Activated CD4-positive, CD25-positive, alpha-beta regulatory T cell treated with anti-CD3 and anti-CD28 coated beads, Interleukin-2, amount 50 U/mL, for 24 hours (primary cell): ENCODE measurements around the gene SLC6A9.

Experiments used
- ATAC-seq, 2 donors: fragments of 150-1000 bp; cut with Tn5 transposase; one replicate each; pipeline ENCODE4 v1.10.0; 2021; ENCODE audit warnings: mild to moderate bottlenecking in 1 of 2, moderate library complexity in 1 of 2

The SLC6A9 gene

DNA sequence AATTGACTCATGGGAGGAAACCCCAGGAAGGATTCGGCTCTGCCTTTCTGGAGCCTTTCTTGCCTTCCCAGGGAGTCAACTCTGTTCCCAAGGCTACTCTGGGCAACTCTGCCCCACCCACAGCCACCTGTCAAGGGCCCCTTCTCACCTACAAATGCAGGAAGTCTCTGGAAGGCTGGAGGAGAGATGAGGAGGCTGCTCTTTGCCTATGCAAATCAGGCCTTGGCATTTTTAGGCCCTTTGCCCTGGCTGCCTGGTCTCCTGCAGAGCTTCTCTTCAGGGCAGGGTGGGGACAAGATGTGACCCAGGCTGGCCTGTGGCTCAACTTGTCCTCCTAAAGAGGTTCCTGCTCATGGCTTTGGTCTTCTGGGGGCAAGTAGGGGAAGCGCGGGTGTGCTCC is 5.4 kb downstream of the SLC6A9 start:
- ATAC-seq = no peak

DNA sequence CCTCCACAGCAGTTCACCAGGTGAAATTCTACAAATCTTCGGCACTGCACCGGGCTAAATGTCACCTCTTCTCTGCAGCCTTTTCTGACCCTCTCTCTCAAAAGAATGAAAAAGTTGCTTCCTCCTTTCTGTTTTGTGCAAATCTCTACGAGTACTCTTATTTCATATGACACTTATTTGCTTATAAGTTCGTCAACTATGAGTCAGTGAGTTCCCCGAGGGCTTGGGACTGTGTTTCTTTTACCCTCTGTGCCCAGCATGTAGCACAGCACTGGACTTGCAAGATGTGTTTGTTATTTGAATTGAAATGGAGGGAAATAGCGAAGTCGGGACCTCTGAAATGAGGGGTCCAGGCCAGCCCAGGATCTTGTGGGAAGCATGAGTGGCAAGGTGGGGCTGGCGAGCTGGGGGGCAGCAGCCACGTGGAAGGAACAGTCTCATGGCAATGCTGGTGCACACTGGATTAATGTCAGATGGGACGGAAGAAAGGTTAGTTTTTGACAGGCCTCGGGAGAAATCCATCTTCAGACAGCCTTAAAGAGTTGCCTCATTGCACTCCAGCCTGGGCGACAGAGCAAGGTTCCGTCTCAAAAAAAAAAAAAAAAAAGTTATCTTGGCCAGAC is 6.2 kb downstream of the SLC6A9 start:
- ATAC-seq = no peak

DNA sequence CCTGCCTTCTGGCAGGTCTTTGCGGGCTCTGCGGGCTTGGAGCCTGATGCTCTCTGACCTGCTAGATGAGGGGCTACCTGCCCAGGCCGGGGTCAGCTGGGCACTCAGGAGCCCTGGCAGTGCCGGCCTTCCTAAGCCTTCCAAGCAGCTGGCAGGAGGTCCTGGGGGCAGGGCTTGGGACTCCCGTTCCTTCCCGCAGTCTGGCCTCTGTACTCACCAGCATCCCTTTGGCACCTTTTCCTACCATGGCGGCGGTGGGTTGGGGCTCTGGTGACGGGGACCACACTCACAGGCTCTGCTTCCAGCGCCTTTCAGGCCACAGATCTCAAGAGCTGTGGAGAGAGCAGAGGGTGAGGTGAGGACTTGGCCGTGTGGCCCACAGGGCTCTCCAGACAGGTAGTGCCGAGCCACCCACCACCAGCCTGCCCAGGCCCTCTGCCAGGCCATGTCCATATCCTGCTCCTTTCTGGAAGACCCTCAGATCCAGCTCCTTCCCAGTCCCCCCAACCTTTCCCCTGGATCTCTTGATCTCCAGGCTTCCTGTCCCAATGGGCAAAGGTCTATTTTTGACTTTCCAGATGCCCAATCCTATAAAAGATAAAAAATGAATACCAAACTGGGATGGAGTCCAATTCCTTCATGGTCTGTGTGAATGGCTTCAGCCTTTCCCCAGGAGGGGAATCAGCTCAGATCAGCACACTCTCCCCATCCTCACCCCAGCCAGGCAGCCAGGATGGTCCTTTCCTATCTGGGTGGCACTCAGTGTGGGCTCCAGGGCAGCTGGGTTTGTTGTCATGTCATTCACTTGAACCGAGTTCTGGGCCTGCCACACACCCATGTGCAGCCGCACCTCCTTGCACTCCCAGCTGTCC is 7.0 kb downstream of the SLC6A9 start:
- ATAC-seq = no peak

DNA sequence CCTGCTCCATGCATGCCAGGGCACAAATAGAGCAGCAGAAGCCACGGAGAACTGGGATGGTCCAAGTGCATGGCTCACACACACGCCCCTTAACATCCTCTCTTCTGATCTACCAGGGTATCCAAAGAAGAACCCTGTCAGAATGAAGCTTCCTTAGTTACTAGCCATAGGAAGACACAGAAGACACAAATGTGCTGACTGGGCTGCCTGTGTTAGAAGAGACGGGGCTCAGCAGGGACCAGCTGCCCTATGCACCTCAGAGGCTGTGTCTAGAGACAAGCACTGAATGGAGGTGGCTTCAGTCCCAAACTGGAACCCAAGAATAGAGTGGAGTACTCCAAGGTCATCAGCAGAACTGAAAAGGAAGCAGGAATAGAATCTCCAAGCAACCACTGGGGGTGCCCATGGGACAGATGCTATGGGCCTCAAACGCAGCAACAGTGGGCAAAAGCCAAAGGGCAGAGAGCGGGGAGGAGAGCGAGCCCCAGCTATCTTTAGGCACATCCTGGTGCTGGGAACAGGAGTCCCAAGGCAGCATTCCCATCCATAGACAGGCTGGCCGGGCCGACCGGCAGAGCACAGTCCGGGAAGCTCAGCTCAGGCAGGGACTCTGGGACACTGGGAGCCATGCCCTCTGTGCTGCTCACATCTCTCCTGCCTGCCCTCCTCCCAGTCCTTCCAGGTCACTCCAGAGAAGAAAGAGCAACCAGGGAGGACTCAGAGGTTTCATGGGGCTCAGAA is 9.5 kb downstream of the SLC6A9 start:
- ATAC-seq = no peak

DNA sequence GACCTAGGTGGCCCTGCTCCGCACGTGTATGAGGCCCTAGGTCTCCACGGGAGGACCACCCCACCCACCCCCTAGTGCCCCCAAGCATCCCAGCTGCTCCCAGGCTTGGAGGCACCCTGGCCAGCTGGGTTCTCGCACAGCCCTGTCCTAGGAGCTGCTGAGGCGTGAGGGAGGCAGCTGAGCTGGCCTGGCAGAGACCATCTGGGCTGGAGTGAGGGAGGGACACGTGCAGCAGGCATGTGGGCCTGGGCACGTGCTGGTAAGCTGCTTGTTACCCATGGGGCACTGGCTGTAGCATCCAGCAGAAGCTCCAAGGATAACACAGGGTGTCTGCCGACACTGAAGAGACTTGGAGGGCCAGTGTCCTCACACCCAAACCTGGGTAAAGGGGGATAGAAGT is 10.1 kb downstream of the SLC6A9 start:
- ATAC-seq = no peak

DNA sequence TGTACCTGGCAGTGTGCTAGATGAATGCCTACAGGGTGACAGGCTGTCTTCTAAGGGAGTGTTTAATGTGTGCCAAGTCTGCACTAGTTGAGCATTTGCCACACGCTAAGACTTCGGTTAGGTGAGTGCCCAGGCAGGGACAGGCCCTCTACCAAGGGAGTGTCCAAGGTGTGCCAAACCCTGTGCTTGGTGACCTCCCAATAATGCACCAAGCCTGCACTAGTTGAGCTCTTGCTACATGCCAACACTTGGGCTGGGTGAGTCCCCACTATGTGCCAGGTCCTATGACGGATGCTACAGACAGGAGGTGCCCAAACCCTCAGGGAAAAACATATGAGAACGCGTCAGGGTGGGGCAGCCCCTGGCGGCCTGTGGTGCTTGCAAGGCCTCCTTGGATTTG is 10.8 kb downstream of the SLC6A9 start:
- no peak for ATAC-seq

DNA sequence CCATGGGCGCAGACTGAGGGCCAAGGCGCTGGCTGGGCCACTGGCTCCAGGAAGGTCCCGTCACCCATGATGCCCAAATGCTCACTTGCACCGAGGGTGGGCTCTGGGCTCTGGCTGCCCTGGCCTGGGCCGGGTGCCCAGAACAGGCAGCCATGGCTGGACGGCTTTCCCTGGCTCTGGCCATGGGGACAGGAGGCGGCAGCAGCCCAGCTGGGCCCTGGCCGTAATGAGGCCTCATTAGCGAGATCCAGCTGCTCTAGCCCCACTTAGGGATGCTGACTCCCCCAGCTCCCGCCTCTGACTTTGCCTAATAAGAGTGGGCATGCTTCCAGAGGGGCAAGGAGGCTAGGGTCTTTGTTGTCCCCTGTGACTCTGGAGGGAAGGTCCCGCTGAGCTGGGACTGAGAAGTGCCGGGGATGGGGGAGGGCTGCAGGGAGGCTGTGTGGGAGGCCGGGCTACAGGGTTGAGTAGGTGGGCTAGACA is 11.8 kb downstream of the SLC6A9 start:
- ATAC-seq = no peak

DNA sequence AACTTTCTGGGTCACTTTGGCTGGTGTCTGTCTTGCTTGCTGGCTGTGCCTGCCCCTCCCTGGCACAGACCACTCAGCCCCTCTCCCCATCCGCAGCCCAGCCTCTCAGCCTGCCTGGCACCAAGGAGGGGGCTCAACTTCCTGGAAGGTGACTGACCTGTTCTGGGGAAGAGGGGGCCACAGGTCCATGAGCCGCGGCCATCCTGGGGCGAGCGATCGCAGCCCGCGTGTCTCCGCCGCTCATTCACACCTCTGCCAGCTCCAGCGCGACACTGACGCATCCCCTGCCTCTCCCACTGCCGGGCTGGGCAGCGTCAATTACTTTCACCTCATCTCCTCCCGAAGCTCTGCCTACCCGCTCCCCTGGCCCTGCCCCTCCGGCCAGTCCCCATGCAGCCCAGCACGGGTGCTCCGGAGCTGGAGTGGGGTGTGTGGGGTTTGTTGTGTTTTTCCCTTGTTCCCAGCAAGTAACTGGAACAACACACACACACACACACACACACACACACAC is 14.3 kb downstream of the SLC6A9 start:
- no peak for ATAC-seq

DNA sequence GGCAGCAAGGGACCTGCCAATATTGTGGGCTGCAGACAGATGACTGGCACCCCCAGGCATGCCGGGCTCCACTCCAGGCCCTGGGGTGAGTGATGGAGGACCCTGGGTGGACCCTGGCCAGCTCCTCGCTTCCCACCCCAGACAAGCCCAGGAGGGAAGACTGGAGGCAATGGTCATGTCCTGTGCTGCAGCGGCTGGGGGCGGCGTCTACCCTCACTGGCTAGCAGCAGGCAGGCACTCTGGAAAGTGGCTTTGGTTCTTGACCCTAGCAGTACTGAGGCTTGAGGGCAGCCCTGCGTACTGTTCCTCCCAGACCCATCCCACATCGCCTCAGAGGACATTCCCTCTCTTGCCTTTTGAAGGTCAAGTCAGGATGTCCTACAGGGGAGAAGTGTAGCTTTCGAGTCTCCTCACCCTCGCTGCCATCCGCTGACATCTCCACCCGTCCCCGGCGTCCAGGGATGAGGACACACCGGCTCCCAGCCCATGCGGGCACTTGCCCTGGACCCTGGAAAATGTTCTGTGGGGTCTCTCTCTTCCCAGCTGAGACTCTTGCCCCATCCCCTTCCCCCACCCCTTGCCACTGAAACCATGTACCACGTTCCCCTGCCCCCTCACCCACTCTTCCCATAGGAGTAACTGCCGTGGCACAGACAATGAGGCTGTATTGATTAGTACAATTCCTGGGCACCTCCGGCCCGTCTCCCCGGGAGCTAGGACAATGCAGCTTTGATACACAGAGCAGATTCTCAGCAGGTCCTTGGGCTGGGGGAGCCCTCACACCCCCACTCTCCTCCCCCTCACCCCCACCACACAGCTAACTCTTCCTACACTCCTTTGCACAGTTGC is 15.0 kb downstream of the SLC6A9 start:
- ATAC-seq = no peak

DNA sequence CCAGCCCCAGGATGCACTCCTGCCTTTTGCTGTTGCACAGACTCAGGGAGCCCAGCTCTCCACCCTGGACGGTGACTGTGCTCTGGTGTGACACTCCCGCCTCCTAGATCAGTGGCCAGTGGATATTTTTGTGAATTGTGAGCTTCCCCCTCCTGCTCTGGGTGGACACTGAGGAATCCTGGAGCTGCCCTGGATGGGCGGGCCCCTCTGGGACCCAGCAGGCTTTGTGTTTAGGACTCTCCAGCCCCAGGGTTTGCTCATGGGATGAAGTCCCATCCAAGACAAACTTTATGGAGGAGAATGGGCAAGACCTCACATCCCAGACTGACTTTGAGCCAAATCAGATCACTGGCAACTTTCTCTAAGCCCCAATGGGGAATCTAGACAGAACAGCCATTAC is 16.1 kb downstream of the SLC6A9 start:
- no peak for ATAC-seq

DNA sequence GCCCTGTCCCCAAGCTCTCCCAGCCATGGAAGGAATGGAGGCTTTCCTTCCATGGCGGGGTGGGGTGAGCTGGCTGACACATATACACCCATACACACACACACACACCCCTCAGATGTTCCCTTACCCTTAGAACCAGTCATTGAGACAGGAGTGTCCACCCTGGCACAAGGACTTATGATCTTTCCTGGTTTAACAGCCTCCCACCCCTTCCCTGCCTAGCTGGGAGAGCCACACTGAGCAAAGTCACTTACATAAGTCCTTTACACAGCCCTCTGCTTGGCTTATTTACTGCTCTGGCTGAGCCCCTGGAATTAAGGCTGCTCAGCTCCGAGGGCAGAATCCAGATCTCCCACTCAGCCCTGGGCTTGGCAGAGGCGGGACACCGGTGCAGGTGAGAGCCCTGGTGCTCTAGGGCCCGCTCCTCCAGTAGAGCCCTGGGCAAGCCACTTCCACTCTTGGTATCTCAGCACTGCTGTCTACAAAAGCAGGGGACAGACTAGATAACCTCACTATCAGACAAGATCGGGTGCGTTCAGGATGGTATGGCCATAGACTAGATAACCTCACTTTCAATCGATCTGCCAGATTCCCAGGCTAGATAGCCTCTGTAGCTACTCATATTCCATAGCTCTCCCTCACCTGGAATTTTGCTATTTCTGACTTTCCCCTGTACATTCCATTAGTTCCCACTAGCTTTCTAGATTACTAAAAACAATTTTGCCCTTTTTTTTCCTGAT is 16.7 kb downstream of the SLC6A9 start:
- no peak for ATAC-seq

DNA sequence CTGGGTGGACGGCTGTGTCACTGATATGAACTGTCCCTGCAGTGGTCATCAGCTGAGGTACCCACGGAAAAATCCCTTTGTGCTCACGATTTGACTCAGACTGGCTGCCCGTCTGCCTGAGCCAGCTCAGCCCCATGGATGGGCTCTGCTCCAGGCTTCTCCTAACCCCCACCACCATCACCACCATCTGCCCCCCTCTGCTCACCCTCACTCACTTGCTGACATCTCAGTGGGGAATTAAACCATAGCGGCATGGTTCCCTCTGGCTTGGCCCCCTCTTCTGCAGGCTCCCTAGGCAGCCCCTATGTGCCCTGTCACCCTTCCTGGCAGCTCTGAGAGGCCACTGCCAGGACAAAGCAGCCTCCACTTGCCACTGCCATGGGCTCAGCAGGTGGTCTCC is 17.3 kb downstream of the SLC6A9 start:
- ATAC-seq = no peak

DNA sequence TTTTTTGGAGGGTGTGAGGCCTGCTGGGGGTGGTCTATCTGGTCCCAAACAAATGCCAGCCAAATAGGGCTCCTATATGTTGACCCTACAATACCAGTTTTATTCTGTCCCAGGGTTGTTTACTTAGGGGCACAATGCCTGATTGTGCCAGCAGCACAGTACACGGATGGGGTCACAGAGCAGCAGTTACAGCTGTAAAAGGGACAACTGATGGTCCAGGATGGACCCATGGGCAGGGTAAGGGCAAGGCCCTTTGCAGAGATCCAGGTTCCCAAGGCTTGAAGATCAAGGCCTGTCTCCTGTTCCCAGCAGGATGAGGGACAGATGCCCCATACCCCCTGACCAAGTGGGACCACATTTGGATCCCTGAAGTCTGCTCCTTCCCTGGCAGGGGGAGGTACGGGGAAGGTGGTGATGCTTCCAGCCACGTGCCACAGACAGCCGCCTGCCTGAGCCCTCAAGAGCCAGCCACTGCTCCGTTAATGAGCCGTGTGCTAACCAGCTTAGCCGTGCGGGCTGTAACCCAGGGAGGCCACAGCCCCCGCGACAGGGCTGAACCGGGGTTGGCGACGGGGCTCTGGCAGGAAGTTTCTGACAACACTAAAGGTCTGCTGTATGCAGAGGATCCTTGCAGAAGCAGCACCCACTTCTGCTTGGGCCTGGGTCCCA is 18.2 kb downstream of the SLC6A9 start:
- no peak for ATAC-seq

DNA sequence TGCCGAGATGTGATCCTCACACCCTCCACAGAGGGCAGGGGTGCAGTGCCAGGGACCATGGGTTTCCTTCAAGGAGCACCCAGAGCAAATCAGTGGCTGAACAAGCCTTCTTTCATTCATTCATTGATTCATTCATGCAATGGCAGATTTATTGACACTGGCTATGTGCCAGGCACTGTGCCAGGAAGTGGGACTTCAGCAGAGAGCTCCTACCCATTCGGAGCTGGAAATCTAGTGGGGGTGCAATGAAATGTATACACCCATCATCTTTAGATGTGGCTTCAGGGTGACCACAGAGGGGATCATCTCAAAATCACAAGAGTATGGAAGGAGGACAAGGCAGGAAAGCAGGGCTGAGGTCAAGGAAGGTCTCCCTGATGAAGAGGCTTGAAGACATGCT is 18.9 kb downstream of the SLC6A9 start:
- ATAC-seq = no peak

DNA sequence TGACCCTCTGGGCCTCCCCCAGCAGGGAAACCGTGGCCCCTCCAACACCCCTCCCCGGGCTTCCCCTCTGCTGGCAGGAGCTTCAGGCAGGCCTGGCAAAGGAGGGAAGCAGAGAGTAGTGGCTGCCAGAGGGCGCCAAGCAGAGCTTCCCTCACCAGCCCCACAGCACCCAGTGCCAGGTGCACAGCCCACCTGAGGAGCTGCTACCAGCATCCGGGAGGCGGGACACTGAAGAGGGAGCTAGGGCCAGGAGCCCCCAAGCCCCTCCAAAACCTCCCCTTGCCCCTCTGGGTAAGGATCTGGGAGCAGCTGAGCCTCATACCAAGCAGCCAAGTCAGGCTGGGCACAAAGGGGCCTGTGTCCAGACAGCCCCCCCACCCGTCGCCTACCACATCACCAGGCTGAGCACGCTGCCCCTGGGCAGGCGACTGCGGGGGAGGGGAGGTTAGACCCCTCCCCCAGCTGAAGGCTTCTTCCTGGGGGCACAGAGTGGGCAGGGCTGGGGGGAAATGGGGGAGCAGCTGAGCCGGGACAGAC is 20.3 kb downstream of the SLC6A9 start:
- no peak for ATAC-seq

DNA sequence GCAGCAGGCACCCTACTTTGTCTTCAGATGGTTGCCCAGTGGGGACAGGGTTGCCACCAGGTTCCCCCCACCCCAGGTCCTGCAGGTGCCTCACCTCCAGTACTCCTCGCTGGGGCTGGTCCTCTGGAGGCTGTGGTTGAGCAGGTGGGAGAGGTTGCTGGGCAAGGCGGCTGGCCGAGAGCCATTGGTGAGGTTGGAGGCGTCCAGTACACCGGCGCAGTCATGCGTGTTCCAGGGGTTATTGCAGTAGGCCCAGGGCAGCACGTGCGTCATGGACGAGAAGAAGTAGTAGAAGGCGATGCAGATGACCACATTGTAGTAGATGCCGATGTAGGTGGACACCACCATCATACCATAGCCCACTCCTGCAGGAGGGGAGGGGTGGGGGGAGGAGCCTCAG is 23.0 kb downstream of the SLC6A9 start:
- no peak for ATAC-seq

DNA sequence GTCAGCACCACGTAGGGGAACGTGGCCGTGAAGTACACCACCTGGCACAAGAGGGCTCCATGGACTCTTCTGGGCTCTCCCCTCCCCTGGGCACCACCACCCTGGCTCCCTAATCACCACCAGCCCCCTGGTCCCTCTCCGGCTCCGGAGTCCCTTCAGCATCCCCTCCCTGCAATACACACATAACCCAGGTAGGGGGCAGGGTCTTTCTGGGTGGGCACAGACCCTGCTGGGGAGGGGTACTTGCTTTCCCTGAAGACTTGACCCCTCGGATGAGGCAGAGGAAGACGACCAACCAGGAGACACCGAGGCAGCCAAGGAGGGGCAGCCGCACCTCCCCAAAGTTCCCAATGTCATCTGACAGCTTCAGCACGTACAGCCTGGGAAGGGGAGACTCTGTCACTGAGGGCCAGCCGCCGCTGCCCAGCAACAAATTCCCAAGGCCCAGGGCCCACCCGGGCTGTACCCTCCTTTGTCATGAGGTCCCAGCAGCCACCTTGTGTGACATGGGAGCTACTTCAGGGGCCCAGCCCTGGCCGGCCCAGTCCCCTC is 28.6 kb downstream of the SLC6A9 start:
- ATAC-seq = no peak

DNA sequence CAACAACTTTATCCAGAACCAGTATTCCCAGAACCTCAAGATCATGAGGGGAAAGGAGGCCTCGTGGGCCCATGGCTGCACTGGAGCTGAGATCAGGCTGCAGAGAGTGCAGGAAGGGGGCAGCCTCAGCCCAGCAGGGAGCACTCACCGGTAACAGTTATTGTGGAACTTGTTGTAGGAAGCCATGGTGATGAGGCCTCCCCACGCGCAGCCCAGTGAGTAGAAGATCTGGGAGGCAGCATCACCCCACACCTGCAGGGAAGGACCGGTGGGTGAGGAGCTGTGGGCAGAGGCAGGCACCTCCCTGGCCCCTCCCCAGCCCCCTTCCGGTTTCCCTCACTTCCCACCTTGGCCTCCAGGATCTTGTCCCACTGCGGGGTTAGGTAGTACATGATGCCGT is 29.1 kb downstream of the SLC6A9 start:
- ATAC-seq = no peak

DNA sequence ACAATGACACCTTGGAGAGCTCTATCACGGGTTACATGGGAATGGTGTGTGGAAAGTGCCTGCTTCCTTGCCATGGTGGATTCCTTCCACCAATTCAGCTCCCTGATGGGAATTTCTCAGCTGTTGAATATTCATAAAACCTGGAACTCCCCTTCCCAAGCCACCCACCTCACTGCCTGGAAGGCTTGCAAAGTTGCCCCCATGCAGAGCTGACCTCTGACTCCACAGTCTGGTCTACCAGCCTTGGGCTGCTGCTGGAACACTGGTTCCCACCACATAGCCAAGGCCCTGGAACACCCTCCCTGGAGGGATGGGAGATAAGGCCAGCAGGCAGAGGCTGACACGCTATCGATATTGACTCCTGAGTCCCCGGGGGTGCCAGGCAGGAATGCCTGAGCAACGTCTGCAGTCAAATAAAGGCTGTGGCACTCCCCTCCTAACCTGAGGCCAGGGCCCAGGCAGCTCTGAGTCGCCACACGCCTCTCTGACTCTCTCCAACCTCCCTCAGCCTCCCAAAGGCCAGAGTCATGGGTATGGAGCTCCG is 31.1 kb downstream of the SLC6A9 start:
- no peak for ATAC-seq

DNA sequence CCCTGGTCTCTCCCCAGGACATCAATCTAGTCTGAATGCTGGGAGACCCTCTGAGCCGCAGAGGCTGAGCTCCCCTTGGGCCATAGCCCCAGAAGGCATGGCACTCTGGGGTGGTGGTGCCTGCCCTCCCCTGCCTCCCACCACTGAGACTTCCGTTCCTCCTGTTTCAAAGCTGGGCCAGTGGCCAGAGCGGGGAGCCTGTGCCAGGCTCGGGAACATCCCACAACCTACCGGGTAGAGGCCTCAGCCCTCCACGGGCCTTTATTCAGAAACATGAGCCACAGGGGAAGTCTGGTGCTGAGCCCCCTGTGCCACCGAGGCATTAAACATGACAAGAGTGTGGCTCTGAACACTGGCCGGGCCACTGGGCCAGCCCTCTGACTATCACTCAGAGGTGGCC is 31.8 kb downstream of the SLC6A9 start:
- ATAC-seq = no peak
